Measurements from ENCODE around the gene USH2A. TPM values are rescaled to one million over a fixed set of nuclear protein-coding genes. Genes with fewer than 3 reads are reported as not detected.

The USH2A gene
- total RNA-seq, 4 donors from 2014 or later: under 0.01 to 1.0 (median under 0.01) TPM; not detected in 1

DNA sequence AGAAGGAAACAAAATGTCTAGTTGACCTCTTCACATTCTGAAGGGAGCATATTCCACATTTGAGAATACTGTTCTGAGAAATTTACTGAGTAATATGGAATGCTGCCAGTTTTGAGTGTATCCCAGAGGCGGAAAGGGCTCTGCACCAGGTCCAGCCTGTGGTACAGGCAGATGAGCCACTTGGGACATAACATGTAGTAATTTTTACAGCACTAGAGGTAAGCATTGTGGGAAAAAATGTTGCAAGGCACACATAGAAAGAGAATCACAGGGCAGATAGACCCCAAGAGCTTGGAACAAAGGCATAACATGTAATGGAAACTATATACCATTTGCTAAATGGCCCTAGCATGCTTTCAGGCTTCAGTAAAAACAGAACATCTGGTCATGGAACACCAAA is 228.5 kb downstream of the USH2A start:
- DNase-seq (ENCODE audit: low spot score in 2 of 2): no peak
- H3K9me3 ChIP-seq: no peaks in the 10 kb centered on the region
- 66 to 72% methylated on average over 1 of the region's 1 CpG for WGBS, 2 donors
- H3K27me3 ChIP-seq: no peaks in the 10 kb centered on the region
- H3K36me3 ChIP-seq: no peaks in the 10 kb centered on the region
- TF ChIP-seq POLR2A (IDR thresholded peaks at IDR 0.05): no peak
- H3K4me3 ChIP-seq: no peak overlapping the region
- no peak overlapping the region for H3K27ac ChIP-seq
- no peaks in the 10 kb centered on the region for H3K4me1 ChIP-seq

DNA sequence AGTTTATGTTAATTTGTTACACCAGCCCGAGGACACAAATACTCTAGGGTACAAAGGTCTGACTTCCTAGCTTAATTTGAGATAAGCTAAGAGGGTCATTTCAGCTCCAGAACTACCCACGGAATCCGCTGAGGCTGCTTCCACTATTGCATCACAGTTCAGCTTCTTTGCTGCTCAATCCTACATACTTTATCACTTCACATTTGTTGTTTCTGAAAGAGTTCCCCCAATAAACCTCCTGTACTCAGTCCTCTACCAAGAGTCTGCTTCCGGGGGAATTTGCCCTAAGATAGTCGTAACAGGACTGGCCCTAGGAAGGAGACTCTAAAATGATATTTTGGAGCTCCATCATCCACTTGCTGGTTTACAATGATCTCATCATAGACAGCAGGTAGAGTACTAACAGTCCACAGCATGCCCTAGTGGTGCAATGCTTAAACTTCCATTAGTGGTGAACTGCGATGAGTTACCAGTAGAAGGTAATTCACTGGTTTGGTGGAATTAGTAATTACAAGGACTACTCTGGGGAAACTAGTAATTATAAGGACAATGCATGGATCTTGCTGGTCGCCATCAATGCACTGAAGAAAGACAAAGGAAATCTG is 229.3 kb downstream of the USH2A start:
- Histone ChIP-seq H3K36me3 (no peaks in the 10 kb centered on the region), H3K27ac (no peak overlapping the region), H3K27me3 (no peaks in the 10 kb centered on the region), H3K4me3 (no peak overlapping the region), H3K9me3 (no peaks in the 10 kb centered on the region), H3K4me1 (no peaks in the 10 kb centered on the region)
- no peak for DNase-seq (ENCODE audit: low spot score in 2 of 2)
- TF ChIP-seq CTCF (IDR thresholded peaks at IDR 0.05) (peak in 1 of 5 experiments; percentile 32), POLR2A (IDR thresholded peaks at IDR 0.05) (no peak), EP300 (IDR thresholded peaks at IDR 0.05) (no peak)
- 84 to 86% methylated on average over 7 of the region's 7 CpGs for WGBS, 2 donors

DNA sequence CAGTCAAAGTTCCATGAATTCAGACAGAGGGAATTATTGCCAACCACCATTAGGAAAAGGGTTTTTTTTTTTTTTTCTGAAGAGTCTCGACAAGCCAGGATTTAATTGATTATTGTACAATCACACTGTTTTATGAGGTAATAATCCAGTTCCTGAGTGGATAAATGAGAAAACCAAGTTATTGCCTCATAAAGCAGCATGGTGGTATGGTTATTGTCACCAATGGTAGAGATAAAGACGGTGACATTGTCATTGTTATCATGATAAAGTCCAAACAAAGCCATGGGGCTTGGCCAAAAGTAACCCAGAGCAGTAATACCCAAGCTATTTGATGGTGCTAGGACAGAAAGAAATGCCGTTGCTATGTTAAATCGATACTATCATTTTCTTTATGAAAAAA is 232.8 kb downstream of the USH2A start:
- no peak for TF ChIP-seq EP300 (IDR thresholded peaks at IDR 0.05)
- TF ChIP-seq POLR2A (IDR thresholded peaks at IDR 0.05): no peak
- no peak for TF ChIP-seq CTCF (IDR thresholded peaks at IDR 0.05)
- Histone ChIP-seq H3K27ac (no peak overlapping the region), H3K4me3 (no peak overlapping the region), H3K27me3 (no peaks in the 10 kb centered on the region), H3K36me3 (no peaks in the 10 kb centered on the region), H3K4me1 (no peaks in the 10 kb centered on the region), H3K9me3 (no peaks in the 10 kb centered on the region)
- DNase-seq (ENCODE audit: low spot score in 2 of 2): no peak
- 57 to 62% methylated on average over 4 of the region's 4 CpGs for WGBS, 2 donors

DNA sequence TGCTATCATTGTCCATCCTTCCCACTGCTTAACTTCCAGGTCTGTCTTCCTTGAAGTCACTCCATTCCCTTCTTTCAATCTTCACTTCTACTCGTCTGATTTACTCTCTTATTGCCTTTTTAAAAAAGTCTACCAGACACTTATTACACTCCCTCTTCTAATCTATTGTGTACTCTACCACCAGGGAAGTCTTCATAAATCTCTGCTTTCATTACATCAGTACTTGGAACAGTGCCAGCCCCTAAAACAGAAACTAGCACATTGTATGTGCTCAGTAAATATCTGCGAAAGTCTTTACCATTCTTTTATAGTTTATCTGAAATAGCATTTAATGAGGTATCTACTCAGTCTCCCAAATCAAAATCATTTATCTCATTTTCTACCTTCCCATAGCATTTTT is 236.4 kb downstream of the USH2A start:
- Histone ChIP-seq H3K9me3 (no peaks in the 10 kb centered on the region), H3K4me3 (no peak overlapping the region), H3K27ac (no peak overlapping the region), H3K27me3 (no peaks in the 10 kb centered on the region), H3K4me1 (peaks cover 0 to 19% (median 0%) of the 10 kb centered on the region in 4 donors), H3K36me3 (no peaks in the 10 kb centered on the region)
- WGBS, 2 donors: 63 to 72% methylated on average over 2 of the region's 2 CpGs
- no peak for DNase-seq (ENCODE audit: low spot score in 2 of 2)
- TF ChIP-seq POLR2A (IDR thresholded peaks at IDR 0.05): no peak
- no peak for TF ChIP-seq EP300 (IDR thresholded peaks at IDR 0.05)
- TF ChIP-seq CTCF (IDR thresholded peaks at IDR 0.05): no peak

DNA sequence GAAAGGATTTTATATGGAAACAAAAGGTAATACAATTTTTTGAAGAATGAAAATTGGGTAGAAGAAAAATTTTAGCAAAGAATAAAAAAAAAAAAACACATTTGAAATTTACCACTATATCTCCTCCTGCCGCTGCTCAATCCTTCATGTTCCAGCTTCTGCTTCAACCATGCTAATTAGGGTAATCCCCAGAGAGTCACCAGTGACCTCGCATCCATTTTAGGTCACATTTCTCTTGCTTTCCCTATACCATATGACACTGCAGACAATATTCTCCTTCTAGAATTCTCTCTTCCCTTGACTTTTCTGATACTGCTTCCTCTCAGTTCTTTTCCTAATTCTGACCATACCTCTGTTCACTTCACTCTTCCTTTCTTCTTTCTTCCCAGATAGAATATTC is 237.1 kb downstream of the USH2A start:
- no peak for DNase-seq (ENCODE audit: low spot score in 2 of 2)
- 75 to 82% methylated on average over 2 of the region's 2 CpGs for WGBS, 2 donors
- no peak for TF ChIP-seq EP300 (IDR thresholded peaks at IDR 0.05)
- TF ChIP-seq POLR2A (IDR thresholded peaks at IDR 0.05): no peak
- TF ChIP-seq CTCF (IDR thresholded peaks at IDR 0.05): no peak

More for the DNA sequence above, 237.1 kb downstream of the USH2A start:
- Histone ChIP-seq H3K27ac (no peak overlapping the region), H3K4me1 (peaks cover 0 to 19% (median 0%) of the 10 kb centered on the region in 4 donors), H3K4me3 (no peak overlapping the region), H3K9me3 (no peaks in the 10 kb centered on the region), H3K27me3 (no peaks in the 10 kb centered on the region), H3K36me3 (no peaks in the 10 kb centered on the region)

Measured in tibial nerve (tissue), 4 donors.